Measurements from ENCODE around the gene GSTM5.
"Not testable (repeated sequence)": the region's sequence is repeated elsewhere in the genome, so short reads cannot be mapped to it uniquely, and the experiment has no call there.

DNA sequence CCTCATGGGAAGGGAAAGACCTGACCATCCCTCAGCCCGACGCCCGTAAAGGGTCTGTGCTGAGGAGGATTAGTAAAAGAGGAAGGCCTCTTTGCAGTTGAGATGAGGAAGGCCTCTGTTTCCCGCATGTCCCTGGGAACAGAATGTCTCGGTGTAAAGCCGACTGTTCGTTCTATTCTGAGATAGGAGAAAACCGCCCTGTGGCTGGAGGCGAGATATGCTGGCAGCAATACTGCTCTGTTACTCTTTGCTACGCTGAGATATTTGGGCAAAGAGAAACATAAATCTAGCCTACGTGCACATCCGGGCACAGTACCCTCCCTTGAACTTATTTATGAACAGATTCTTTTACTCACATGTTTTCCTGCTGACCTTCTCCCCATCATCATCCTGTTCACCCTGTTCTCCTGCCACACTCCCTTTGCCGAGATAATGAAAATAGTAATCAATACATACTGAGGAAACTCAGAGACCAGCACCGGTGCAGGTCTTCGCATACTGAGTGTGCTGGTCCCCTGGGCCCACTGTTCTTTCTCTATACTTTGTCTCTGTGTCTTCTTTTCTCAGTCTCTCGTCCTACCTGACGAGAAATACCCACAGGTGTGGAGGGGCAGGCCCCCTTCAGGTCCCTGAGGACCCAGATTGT, 55.1 kb downstream of the GSTM5 start:
- not testable (repeated sequence) for TF ChIP-seq RORB (CRISPR knock-in tag; IDR thresholded peaks at IDR 0.05); FOXJ3 (CRISPR knock-in tag; IDR thresholded peaks at IDR 0.05; ENCODE audit: borderline replicate concordance); ZNF138 (CRISPR knock-in tag; conservative IDR thresholded peaks at IDR 0.05); NR2C2 (CRISPR knock-in tag; IDR thresholded peaks at IDR 0.05); HMGA2 (CRISPR knock-in tag; IDR thresholded peaks at IDR 0.05); ELF4 (CRISPR knock-in tag; IDR thresholded peaks at IDR 0.05; ENCODE audit: low read depth); SMAD4 (CRISPR knock-in tag; IDR thresholded peaks at IDR 0.05)
- TF ChIP-seq, protein P1, sequence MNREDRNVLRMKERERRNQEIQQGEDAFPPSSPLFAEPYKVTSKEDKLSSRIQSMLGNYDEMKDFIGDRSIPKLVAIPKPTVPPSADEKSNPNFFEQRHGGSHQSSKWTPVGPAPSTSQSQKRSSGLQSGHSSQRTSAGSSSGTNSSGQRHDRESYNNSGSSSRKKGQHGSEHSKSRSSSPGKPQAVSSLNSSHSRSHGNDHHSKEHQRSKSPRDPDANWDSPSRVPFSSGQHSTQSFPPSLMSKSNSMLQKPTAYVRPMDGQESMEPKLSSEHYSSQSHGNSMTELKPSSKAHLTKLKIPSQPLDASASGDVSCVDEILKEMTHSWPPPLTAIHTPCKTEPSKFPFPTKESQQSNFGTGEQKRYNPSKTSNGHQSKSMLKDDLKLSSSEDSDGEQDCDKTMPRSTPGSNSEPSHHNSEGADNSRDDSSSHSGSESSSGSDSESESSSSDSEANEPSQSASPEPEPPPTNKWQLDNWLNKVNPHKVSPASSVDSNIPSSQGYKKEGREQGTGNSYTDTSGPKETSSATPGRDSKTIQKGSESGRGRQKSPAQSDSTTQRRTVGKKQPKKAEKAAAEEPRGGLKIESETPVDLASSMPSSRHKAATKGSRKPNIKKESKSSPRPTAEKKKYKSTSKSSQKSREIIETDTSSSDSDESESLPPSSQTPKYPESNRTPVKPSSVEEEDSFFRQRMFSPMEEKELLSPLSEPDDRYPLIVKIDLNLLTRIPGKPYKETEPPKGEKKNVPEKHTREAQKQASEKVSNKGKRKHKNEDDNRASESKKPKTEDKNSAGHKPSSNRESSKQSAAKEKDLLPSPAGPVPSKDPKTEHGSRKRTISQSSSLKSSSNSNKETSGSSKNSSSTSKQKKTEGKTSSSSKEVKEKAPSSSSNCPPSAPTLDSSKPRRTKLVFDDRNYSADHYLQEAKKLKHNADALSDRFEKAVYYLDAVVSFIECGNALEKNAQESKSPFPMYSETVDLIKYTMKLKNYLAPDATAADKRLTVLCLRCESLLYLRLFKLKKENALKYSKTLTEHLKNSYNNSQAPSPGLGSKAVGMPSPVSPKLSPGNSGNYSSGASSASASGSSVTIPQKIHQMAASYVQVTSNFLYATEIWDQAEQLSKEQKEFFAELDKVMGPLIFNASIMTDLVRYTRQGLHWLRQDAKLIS (CRISPR knock-in tag; IDR thresholded peaks at IDR 0.05; ENCODE audit: borderline replicate concordance): not testable (repeated sequence)
- TF ChIP-seq, protein P2, sequence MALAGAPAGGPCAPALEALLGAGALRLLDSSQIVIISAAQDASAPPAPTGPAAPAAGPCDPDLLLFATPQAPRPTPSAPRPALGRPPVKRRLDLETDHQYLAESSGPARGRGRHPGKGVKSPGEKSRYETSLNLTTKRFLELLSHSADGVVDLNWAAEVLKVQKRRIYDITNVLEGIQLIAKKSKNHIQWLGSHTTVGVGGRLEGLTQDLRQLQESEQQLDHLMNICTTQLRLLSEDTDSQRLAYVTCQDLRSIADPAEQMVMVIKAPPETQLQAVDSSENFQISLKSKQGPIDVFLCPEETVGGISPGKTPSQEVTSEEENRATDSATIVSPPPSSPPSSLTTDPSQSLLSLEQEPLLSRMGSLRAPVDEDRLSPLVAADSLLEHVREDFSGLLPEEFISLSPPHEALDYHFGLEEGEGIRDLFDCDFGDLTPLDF (CRISPR knock-in tag; IDR thresholded peaks at IDR 0.05): not testable (repeated sequence)
- TF ChIP-seq, protein P3, sequence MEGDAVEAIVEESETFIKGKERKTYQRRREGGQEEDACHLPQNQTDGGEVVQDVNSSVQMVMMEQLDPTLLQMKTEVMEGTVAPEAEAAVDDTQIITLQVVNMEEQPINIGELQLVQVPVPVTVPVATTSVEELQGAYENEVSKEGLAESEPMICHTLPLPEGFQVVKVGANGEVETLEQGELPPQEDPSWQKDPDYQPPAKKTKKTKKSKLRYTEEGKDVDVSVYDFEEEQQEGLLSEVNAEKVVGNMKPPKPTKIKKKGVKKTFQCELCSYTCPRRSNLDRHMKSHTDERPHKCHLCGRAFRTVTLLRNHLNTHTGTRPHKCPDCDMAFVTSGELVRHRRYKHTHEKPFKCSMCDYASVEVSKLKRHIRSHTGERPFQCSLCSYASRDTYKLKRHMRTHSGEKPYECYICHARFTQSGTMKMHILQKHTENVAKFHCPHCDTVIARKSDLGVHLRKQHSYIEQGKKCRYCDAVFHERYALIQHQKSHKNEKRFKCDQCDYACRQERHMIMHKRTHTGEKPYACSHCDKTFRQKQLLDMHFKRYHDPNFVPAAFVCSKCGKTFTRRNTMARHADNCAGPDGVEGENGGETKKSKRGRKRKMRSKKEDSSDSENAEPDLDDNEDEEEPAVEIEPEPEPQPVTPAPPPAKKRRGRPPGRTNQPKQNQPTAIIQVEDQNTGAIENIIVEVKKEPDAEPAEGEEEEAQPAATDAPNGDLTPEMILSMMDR (IDR thresholded peaks at IDR 0.05): not testable (repeated sequence)
- TF ChIP-seq, protein P4, sequence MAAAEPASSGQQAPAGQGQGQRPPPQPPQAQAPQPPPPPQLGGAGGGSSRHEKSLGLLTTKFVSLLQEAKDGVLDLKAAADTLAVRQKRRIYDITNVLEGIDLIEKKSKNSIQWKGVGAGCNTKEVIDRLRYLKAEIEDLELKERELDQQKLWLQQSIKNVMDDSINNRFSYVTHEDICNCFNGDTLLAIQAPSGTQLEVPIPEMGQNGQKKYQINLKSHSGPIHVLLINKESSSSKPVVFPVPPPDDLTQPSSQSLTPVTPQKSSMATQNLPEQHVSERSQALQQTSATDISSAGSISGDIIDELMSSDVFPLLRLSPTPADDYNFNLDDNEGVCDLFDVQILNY (CRISPR knock-in tag; IDR thresholded peaks at IDR 0.05): not testable (repeated sequence)
- TF ChIP-seq, protein P5, sequence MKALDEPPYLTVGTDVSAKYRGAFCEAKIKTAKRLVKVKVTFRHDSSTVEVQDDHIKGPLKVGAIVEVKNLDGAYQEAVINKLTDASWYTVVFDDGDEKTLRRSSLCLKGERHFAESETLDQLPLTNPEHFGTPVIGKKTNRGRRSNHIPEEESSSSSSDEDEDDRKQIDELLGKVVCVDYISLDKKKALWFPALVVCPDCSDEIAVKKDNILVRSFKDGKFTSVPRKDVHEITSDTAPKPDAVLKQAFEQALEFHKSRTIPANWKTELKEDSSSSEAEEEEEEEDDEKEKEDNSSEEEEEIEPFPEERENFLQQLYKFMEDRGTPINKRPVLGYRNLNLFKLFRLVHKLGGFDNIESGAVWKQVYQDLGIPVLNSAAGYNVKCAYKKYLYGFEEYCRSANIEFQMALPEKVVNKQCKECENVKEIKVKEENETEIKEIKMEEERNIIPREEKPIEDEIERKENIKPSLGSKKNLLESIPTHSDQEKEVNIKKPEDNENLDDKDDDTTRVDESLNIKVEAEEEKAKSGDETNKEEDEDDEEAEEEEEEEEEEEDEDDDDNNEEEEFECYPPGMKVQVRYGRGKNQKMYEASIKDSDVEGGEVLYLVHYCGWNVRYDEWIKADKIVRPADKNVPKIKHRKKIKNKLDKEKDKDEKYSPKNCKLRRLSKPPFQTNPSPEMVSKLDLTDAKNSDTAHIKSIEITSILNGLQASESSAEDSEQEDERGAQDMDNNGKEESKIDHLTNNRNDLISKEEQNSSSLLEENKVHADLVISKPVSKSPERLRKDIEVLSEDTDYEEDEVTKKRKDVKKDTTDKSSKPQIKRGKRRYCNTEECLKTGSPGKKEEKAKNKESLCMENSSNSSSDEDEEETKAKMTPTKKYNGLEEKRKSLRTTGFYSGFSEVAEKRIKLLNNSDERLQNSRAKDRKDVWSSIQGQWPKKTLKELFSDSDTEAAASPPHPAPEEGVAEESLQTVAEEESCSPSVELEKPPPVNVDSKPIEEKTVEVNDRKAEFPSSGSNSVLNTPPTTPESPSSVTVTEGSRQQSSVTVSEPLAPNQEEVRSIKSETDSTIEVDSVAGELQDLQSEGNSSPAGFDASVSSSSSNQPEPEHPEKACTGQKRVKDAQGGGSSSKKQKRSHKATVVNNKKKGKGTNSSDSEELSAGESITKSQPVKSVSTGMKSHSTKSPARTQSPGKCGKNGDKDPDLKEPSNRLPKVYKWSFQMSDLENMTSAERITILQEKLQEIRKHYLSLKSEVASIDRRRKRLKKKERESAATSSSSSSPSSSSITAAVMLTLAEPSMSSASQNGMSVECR (CRISPR knock-in tag; IDR thresholded peaks at IDR 0.05; ENCODE audit: borderline replicate concordance): not testable (repeated sequence)
- TF ChIP-seq, protein P6, sequence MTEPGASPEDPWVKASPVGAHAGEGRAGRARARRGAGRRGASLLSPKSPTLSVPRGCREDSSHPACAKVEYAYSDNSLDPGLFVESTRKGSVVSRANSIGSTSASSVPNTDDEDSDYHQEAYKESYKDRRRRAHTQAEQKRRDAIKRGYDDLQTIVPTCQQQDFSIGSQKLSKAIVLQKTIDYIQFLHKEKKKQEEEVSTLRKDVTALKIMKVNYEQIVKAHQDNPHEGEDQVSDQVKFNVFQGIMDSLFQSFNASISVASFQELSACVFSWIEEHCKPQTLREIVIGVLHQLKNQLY (CRISPR knock-in tag; IDR thresholded peaks at IDR 0.05): not testable (repeated sequence)
- TF ChIP-seq, protein P7, sequence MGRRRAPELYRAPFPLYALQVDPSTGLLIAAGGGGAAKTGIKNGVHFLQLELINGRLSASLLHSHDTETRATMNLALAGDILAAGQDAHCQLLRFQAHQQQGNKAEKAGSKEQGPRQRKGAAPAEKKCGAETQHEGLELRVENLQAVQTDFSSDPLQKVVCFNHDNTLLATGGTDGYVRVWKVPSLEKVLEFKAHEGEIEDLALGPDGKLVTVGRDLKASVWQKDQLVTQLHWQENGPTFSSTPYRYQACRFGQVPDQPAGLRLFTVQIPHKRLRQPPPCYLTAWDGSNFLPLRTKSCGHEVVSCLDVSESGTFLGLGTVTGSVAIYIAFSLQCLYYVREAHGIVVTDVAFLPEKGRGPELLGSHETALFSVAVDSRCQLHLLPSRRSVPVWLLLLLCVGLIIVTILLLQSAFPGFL (CRISPR knock-in tag; IDR thresholded peaks at IDR 0.05; ENCODE audit: borderline replicate concordance): not testable (repeated sequence)

Measured in WTC11 (cell line).